NT2/D1 (cell line): ENCODE results near the gene DNAJC18.

Source experiments
- SUZ12 ChIP-seq: IDR thresholded peaks from 2 replicates; pipeline ENCODE4 v1.6.1; 2011; ENCODE audit not compliant: insufficient read length, insufficient read depth; ENCODE audit errors: extremely low read depth
- ZNF274 ChIP-seq: IDR thresholded peaks from 2 replicates; pipeline ENCODE4 v1.6.1; 2011; ENCODE audit warnings: mild to moderate bottlenecking, low read depth, low read length

GRCh38 chr5:139360384-139360783 lies 78.9 kb downstream of the DNAJC18 start:
- TF ChIP-seq ZNF274 (no peak), SUZ12 (no peak)
